Keratinocyte (primary cell): ENCODE results near the gene USP28. TPM values are rescaled to one million over a fixed set of nuclear protein-coding genes. Genes with fewer than 3 reads are reported as not detected.

Experiments used
- DNase-seq: peaks from one replicate; pipeline ENCODE4 v3.0.0-alpha.2; 2011; ENCODE audit warnings: low read depth, missing footprints, low spot score
- FAIRE-seq: peaks from 2 replicates; lab custom pipeline; 2011; peaks lifted over from hg19 to GRCh38; lab: Jason Lieb, UNC
- H2AFZ ChIP-seq: 2 replicates; pipeline ENCODE4 v1.6.0; 2012; ENCODE audit warnings: low read length, control low read depth, inconsistent platforms; ENCODE audit not compliant: control insufficient read depth
- H3K27ac ChIP-seq: 2 replicates; pipeline ENCODE4 v1.5.1; 2011; ENCODE audit warnings: low read length; ENCODE audit not compliant: control insufficient read depth, insufficient read depth
- H3K27me3 ChIP-seq: 3 replicates; pipeline ENCODE4 v1.6.0; 2011; ENCODE audit warnings: low read length; ENCODE audit not compliant: control insufficient read depth, insufficient read depth; ENCODE audit errors: extremely low read depth
- H3K36me3 ChIP-seq, 2 experiments: 2 replicates in 1 of 2; 3 replicates in 1 of 2; pipeline ENCODE4 v1.5.1; 2011; ENCODE audit warnings: low read length in 2 of 2, mild to moderate bottlenecking in 1 of 2; ENCODE audit not compliant: control insufficient read depth in 2 of 2, insufficient read depth in 2 of 2; ENCODE audit errors: extremely low read depth in 1 of 2
- H3K4me1 ChIP-seq: 3 replicates; pipeline ENCODE4 v1.5.1; 2011; ENCODE audit warnings: low read length; ENCODE audit not compliant: control insufficient read depth, insufficient read depth; ENCODE audit errors: extremely low read depth
- H3K4me2 ChIP-seq: 3 replicates; pipeline ENCODE4 v1.6.0; 2011; ENCODE audit warnings: low read depth, low read length; ENCODE audit not compliant: control insufficient read depth, insufficient read depth; ENCODE audit errors: extremely low read depth
- H3K4me3 ChIP-seq, 3 experiments: fragments of 200-600 bp in 1 of 3; sonication (generic) in 1 of 3; 2 replicates in 2 of 3; 3 replicates in 1 of 3; pipeline ENCODE4 v1.5.1; 2011 to 2016; ENCODE audit warnings: low read length in 3 of 3, mild to moderate bottlenecking in 3 of 3, control low read depth in 2 of 3, inconsistent platforms in 1 of 3, low read depth in 1 of 3, mixed read lengths in 1 of 3, mixed run types in 1 of 3, moderate library complexity in 1 of 3; ENCODE audit not compliant: control insufficient read depth in 2 of 3, insufficient read depth in 2 of 3; ENCODE audit errors: extremely low read depth in 1 of 3
- H3K79me2 ChIP-seq: 2 replicates; pipeline ENCODE4 v1.6.0; 2012; ENCODE audit warnings: low read length; ENCODE audit not compliant: control insufficient read depth, insufficient read depth
- H3K9ac ChIP-seq: 3 replicates; pipeline ENCODE4 v1.6.0; 2011; ENCODE audit warnings: low read length; ENCODE audit not compliant: control insufficient read depth, insufficient read depth; ENCODE audit errors: extremely low read depth
- H3K9me1 ChIP-seq: 3 replicates; pipeline ENCODE4 v1.6.0; 2011; ENCODE audit warnings: low read length; ENCODE audit not compliant: control insufficient read depth, insufficient read depth; ENCODE audit errors: extremely low read depth
- H3K9me3 ChIP-seq: 2 replicates; pipeline ENCODE4 v1.5.1; 2012; ENCODE audit warnings: low read depth, low read length; ENCODE audit not compliant: control insufficient read depth
- H4K20me1 ChIP-seq: 3 replicates; pipeline ENCODE4 v1.6.0; 2011; ENCODE audit warnings: low read length; ENCODE audit not compliant: control insufficient read depth, insufficient read depth; ENCODE audit errors: extremely low read depth
- CTCF ChIP-seq, 3 experiments: IDR thresholded peaks in 1 of 3; conservative IDR thresholded peaks in 1 of 3; optimal IDR thresholded peaks in 1 of 3; 2 replicates in 2 of 3; 3 replicates in 1 of 3; pipeline versions ENCODE3 to v1.5.1; 2011; ENCODE audit warnings: low read length in 3 of 3, mild to moderate bottlenecking in 3 of 3, moderate library complexity in 2 of 3, control low read depth in 1 of 3, inconsistent platforms in 1 of 3; ENCODE audit not compliant: insufficient read depth in 2 of 3; ENCODE audit errors: extremely low read depth in 1 of 3
- EZH2 ChIP-seq: IDR thresholded peaks from one replicate; pipeline ENCODE4 v1.6.1; 2012; ENCODE audit warnings: inconsistent platforms, mild to moderate bottlenecking, low read length, moderate library complexity
- dilution Hi-C: fragments of 300-500 bp; cut with MboI; formaldehyde crosslinking; loops from one replicate; pipeline ENCODE4 v1.7.0; 2020; ENCODE audit warnings: low sequenced_read_pairs; ENCODE audit not compliant: extremely low pct_ligation_motif_present
- polyA plus RNA-seq, 5 experiments: library from polyadenylated mRNA; depleted of rRNA in 3 of 5; stranded (reverse) in 3 of 5; stranded (forward) in 1 of 5; unstranded in 1 of 5; fragments of >200 nt; gene quantifications; 1 replicate in 1 of 5; 2 replicates in 3 of 5; 3 replicates in 1 of 5; pipeline versions ENCODE4 v1.2.1 to v1.2.3, GENCODE V29; 2011 to 2012; ENCODE audit warnings: missing spikeins in 2 of 5, low read depth in 1 of 5, low replicate concordance in 1 of 5

The USP28 gene
- polyA plus RNA-seq, 1 donor (not counting 4 experiments of a cell fraction or from before 2014, with no cell fraction given), result 37.4 TPM

GRCh38 chr11:113856966-113857759, 18.2 kb downstream of the USP28 start:
- H4K20me1 ChIP-seq, result no peaks in the 10 kb centered on the region

GRCh38 chr11:113855803-113856202, 19.6 kb downstream of the USP28 start:
- Histone ChIP-seq H3K36me3 (peaks cover 0 to 4% of the 10 kb centered on the region in 2 experiments), H3K4me2 (no peak overlapping the region), H4K20me1 (no peaks in the 10 kb centered on the region), H3K4me3 (no peak overlapping the region), H3K4me1 (peaks cover 13% of the 10 kb centered on the region), H3K79me2 (peaks cover 7% of the 10 kb centered on the region), H3K27me3 (no peaks in the 10 kb centered on the region), H3K27ac (no peak overlapping the region), H3K9ac (no peak overlapping the region), H2AFZ (no peak overlapping the region), H3K9me1 (no peaks in the 10 kb centered on the region), H3K9me3 (no peaks in the 10 kb centered on the region)
- FAIRE-seq (no peak), DNase-seq (no peak)
- TF ChIP-seq EZH2, result no peak
- no peak for TF ChIP-seq CTCF (optimal IDR thresholded peaks at IDR 0.05 in 1 of 3, IDR thresholded peaks at IDR 0.05 in 1 of 3, conservative IDR thresholded peaks at IDR 0.05 in 1 of 3; ENCODE audit: extremely low read depth in 1 of 3, insufficient read depth in 2 of 3, low read length in 3 of 3)
- dilution Hi-C loops, result no loop called here

More at GRCh38 chr11:113856966-113857759, 18.2 kb downstream of the USP28 start:
- FAIRE-seq, result no peak
- Histone ChIP-seq H2AFZ (no peak overlapping the region), H3K27me3 (no peaks in the 10 kb centered on the region), H3K4me2 (no peak overlapping the region), H3K9ac (no peak overlapping the region), H3K9me3 (no peaks in the 10 kb centered on the region), H3K27ac (no peak overlapping the region), H3K4me1 (peaks cover 13% of the 10 kb centered on the region), H3K9me1 (no peaks in the 10 kb centered on the region), H3K36me3 (no peaks in the 10 kb centered on the region), H3K4me3 (no peak overlapping the region), H3K79me2 (peaks cover 12% of the 10 kb centered on the region)
- TF ChIP-seq CTCF (optimal IDR thresholded peaks at IDR 0.05 in 1 of 3, IDR thresholded peaks at IDR 0.05 in 1 of 3, conservative IDR thresholded peaks at IDR 0.05 in 1 of 3; ENCODE audit: extremely low read depth in 1 of 3, insufficient read depth in 2 of 3, low read length in 3 of 3) (no peak), EZH2 (no peak)
- dilution Hi-C loops, result no loop called here
- no peak for DNase-seq
